ENCODE data around the gene ADARB2. TPM values are rescaled to one million over a fixed set of nuclear protein-coding genes. Genes with fewer than 3 reads are reported as not detected.

The ADARB2 gene
- total RNA-seq, 1 donor from 2014 or later = not detected

DNA sequence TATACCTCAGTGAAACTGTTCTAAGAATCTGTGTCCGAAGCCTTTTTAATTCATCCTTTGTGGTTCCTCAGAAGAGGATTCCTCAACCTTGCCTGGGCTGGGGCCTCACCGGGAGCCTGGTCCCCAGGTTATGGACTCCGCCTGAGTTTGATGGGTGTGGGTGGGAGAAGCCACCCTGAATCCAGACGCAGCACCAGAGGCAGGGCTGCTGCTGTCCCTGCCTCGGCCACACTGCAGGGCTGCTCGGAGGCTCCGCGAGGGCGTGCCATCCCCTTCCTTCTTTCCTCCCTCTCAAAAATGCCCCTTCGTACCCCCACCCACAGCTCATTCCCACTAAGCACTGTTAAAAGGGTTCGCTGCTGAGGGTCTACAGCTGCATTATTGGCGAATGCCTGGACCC is 146.3 kb downstream of the ADARB2 start:
- intact Hi-C loops (cut with DNase I) = no loop called here
- ATAC-seq (ENCODE audit: poor library complexity) (no peak), DNase-seq (no peak)

DNA sequence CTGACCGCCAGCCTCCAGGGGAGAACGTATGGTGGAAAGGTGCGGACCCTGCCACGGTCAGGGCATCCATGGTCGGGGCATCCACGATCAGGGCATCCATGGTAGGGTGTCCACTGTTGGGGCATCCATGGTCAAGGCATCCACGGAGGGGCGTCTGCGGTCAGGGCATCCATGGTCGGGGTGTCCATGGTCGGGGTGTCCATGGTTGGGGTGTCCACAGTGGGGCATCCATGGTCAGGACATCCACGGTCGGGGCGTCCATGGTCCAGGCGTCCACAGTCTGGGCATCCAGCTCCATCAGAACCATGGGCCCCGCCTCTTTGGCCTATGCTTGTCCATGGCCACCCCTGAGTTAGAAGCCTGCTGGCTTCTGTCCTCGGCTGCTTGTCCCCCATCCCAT is 148.1 kb downstream of the ADARB2 start:
- intact Hi-C loops (cut with DNase I) = no loop called here
- ATAC-seq (ENCODE audit: poor library complexity) = no peak
- DNase-seq = no peak

DNA sequence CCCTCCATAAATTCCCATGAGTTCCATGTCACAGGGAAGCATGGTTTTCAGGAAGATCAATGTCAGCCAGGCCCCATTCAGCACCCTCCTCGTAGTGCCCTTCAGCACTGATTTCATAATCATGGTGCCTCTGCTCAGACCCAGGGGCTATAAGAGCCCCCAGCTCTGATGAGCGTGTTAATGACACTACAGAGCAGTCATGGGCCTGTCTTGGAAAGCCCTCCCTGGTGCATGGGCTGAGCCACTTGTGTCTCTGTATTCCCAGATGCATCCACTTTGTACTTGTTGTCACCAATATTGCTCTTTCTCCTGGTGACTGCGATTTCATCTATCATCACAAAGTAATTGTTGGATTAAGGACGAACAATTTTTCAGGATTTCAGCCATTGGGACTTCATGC is 154.6 kb downstream of the ADARB2 start:
- ATAC-seq (ENCODE audit: poor library complexity) = no peak
- DNase-seq = no peak
- intact Hi-C loops (cut with DNase I) = no loop called here

DNA sequence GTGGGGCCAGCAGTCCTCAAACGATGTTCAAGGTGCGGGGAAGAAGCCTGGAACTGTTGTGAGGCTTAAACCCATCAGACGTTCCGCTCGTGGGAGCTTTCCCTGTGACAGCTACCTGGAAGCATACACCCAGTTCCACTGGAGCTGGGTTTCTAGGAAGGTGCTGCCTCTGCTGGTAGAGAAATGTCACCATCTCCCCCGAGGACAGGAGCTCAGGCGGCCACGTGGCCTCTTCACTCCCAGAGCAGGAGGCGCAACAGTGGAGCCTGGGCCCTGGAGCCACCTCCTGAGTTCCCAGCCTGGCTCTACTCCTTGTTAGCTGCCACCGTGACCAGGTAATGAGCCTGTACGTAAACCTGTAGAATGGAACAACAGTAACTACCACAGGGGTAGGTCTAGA is 156.1 kb downstream of the ADARB2 start:
- intact Hi-C loops (cut with DNase I) = no loop called here
- ATAC-seq (ENCODE audit: poor library complexity) (no peak), DNase-seq (no peak)

DNA sequence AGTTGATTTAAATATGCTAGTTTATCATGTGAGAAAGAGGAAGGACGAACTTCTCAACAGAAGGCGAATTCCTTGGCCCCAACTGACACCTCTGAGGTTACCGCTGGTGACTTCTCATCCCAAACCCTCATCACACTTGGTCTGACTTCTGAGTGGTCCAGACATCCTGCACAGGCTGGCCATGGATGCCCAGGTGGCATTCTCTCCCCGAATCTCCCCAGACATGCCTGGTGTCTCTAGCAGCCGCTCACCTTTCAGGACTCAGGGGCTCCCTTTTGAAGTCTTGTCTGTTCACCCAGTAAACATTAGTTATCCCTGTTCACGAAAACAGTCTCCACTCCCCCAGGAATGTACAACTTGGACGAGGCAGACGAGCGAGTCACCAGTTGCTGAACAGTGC is 157.7 kb downstream of the ADARB2 start:
- DNase-seq (no peak), ATAC-seq (ENCODE audit: poor library complexity) (no peak)
- intact Hi-C loops (cut with DNase I) = no loop called here

DNA sequence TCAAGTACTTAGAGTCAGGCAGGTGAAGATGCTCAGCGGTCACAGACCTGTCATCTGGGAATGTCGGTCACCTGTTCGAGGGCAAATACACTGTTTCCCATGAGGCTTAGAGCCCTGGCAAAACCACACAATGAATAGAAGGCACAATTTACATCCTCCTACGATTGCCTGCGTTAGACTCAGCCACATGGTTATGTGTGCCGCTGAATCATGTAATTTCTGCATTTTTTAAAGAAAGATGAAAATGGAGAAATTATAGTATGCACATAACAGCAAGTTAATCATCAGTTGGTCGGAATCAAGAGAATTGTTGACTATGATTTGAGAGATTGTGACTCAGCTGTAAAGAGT is 158.2 kb downstream of the ADARB2 start:
- DNase-seq = no peak

DNA sequence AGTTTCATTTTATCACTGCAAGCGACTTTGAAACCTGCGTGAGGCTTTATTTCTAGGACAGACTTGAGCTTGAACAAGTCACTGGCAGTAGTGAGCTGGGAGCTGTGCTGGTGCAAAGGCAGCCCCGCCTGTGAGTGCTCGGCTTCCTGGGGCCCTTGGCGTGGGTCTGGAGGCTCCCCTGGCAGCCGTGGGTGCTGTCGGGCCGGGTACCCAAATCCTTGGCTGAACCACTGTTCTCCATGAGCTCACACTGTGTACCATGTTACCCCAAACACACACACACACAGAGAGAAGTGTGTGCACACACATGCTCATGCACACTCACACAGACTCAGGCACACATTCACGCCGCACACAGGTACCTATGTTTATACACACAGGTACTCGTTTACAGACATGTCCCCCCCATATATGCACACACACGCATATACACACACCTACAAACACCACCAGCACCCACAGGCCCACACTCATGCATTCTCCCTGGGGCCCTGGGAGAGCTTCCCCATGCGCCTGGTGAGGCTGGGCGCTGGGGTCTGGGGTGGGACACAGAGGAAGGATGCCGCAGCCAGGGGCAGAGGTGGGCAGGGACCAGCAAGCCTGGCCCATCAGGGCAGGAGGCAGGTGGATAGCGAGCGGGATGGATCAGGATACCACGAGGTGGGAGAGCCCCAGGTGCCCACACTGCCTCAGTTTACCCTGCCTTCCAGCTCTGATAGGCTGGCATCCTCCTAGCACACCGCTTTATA is 158.8 kb downstream of the ADARB2 start:
- ATAC-seq (ENCODE audit: poor library complexity) (no peak), DNase-seq (no peak)
- intact Hi-C loops (cut with DNase I) = no loop called here

More for the DNA sequence above, 158.2 kb downstream of the ADARB2 start:
- no peak for ATAC-seq (ENCODE audit: poor library complexity)
- intact Hi-C loops (cut with DNase I) = no loop called here

DNA sequence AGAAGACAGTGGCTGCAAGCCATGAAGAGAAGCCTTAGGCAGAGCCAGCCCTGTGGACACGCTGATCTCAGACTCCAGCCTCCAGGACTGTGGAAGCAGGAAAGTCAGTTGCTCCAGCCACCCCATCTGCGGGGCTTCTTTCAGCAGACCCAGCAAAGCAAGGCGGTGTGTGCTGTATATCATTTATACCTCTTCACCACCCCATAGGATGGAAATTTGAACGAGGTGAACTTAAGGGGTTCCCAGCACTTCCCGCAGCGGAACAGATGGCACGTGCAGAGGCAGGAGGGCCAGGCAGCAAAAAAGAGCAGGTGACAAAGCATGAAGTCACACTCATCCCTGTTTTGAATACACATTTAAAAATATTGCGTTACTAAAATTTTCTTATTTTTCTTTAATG is 159.4 kb downstream of the ADARB2 start:
- intact Hi-C loops (cut with DNase I) = no loop called here
- DNase-seq (no peak), ATAC-seq (ENCODE audit: poor library complexity) (no peak)

DNA sequence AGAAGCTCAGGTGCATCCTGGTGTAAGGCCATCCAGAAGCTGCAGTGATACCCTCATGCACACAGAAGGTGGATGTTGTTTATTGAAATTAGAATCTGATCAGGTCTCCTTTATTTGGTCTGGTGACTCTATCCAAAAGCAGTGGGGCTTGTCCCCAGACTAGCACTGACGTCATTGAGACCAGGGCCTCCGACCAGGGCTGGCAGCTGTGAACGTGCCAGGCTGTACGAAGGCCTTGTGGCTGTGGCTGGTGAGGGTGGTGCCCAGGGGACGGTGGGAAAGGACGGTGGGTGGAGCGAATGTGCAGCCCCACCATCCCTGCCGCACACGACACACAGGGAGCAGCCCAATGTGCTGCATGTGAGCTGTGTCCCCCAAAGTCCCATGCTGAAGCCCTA is 160.0 kb downstream of the ADARB2 start:
- DNase-seq (no peak), ATAC-seq (ENCODE audit: poor library complexity) (no peak)
- intact Hi-C loops (cut with DNase I) = no loop called here

DNA sequence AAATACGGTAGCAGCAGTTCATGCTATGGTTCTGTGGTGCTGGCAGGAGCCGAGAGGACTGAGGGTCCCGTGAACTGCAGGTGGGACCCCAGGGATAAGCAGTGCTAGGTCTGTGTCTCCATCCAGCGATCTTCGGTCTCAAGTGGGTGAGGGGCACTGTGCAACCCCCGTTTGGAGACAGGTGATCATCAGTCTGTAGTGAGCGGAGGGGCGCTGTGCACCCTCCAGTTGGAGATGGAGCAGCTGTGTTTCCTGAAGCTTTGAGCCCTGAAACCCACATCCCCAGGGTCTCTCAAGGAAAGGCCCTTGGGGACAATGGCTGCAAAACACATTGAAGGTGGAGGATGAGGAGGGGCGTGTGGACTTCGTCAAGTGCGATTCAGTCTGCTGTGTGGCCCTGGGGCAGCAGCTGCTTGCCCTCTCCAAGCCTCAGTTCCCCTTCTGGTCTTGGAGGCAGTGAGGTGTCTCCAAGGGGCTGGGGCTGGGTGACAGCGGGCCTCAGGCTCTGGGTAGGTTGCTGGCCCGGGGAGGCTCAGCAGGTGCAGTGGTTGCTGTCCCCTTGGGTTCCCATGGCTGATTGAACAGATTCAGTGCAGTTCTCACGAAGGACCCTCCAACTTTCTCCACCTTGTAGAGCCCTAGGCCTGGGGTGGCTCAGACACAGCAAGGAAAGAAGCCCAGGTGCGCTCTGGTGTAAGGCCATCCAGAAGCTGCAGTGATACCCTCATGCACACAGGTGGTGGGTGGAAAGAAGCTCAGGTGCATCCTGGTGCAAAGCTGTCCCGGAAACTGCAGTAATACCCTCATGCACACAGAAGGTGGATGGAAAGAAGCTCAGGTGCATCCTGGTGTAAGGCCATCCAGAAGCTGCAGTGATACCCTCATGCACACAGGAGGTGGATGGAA is 160.6 kb downstream of the ADARB2 start:
- intact Hi-C loops (cut with DNase I) = no loop called here
- no peak for ATAC-seq (ENCODE audit: poor library complexity)
- no peak for DNase-seq

DNA sequence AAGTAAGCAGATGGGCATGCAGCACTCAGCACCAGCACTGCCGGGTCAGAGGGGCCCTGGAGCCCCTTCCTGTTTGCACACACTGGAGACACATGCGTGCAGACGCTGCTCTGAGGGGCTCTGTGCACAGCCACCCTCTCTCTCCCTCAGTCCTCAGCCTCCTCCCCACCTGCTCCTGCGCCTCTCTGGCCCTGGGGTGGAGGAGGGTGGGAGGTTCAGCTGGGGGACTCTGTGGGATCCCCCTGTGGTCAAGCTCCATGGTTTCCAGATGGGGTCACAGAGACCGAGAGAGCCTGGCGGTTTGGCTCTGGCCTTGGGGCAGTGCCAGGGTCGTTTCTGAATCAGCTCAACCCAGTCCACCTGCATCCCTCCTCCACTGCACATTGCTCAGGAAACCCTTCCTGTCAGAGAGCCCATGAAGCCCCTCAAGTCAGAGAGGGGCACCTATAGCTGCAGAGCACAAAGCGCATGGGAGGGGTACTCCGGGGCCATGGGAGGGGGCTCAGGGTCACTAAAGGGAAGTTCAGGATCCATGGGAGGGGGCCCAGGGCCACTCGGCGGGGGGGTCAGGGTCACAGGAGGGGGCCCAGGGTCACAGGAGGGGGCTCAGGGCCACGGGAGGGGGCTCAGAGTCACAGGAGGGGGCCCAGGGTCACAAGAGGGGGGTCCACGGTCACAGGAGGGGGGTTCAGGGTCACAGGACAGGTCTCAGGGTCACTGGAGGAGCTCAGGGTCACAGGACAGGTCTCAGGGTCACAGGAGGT is 161.7 kb downstream of the ADARB2 start:
- DNase-seq (no peak), ATAC-seq (ENCODE audit: poor library complexity) (no peak)

DNA sequence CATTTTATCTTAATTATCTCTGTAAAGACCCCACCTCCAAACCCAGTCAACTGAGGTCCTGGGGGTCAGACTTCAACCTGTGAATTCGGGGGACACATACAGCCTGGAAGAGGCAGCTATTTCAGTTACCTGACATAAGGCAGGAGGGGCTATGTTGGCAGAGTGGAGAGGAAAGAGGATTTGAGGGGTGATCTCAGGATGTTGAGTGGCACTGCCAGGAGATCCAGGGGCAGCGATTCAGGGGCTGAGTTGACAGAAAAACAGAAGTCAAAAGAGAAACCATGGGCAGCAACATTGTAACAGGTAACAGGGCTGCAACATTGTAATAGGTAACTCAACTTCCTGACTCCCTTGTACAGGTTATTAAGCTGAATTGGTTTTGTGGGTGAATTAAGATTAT is 162.6 kb downstream of the ADARB2 start:
- DNase-seq = no peak
- ATAC-seq (ENCODE audit: poor library complexity) = no peak
- intact Hi-C loops (cut with DNase I) = no loop called here

More for the DNA sequence above, 161.7 kb downstream of the ADARB2 start:
- intact Hi-C loops (cut with DNase I) = no loop called here

DNA sequence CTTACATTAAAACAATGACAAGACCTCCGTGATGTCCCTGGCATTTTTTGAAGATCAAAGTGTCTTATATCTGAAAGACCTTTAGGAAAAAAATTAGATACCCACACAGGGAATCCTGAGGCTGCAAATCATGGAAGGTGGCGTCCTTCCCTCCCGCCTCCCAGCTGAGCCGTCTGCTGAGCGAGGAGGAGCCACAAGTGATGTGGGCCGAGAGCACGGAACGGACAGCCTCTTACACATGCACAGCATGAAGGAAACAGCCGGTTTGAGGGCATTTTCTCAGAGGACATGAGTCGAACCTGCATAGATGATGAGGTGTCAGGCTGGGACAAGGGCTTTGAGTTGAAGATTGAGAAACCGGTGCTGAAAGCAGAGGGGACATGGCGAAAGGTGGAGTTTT is 163.3 kb downstream of the ADARB2 start:
- intact Hi-C loops (cut with DNase I) = no loop called here

DNA sequence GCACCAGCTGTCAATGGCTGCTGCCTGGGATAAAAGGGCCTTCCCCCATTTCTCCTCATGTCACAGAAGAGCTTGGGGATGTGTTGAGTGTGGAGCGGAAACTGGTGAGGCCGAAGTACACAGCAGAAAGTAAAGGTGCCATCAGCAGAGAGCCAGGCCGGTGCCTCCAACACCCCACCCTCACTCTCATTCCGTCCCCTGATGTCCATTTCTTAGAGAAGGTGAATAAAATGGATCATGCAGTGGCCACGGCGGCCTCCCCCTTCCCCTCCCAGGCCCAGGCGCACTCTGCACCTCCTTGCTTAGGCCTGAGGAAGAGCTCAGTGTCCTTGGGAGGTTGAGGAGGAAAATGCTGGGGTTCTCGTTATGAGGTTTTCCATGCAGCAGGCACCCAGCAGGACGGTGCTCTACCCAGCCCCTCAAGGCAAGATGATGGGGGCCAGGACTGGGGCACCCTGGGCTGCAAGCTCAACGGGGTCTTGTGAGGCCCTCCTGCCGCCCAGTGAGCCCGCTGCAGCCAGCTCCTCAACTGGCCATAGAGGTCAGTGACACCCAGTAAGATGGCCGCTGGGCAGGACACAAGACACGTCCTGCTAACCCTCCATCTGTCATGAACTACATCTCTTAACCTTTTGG is 163.9 kb downstream of the ADARB2 start:
- no peak for ATAC-seq (ENCODE audit: poor library complexity)
- intact Hi-C loops (cut with DNase I) = no loop called here
- no peak for DNase-seq

More for the DNA sequence above, 163.3 kb downstream of the ADARB2 start:
- ATAC-seq (ENCODE audit: poor library complexity) = no peak
- no peak for DNase-seq

DNA sequence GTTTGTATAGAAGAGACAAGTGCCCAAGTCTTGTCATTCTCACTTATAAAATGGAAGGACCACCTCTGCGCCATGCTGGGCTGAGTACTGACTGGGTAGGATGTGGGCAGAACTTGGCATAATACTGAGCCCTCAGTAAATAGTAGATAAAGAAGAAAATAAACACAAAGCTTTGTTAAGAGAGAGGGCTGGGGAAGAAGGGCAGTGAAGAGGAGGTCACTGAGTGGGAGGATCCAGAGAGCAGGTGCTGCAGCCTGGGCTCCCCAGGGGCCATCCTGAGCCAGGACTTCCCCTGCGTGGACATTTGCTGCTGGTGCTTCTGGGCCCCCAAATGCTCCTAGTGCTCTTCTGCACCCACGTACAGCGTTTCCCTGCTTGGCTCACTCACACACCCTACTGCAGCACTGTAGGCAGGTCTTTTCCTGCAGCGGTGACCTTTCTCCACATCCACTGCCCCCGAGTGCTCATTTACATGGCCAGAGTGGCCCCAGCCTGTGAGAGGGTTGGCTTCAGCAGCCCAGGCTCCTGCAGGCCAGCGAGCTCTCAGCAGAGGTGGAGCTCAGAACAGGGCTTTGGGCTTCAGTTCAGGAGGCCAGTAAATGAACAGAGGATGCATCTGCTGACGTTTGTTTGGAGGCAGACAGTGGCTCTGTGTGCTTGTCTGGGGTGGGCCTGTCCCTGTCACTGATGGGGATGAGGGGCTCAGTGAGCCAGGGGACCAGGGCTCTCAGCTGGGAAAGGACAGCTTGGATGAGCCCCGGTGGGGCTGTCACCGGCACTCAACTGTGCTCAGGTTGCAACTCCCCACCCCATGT is 164.6 kb downstream of the ADARB2 start:
- intact Hi-C loops (cut with DNase I) = no loop called here
- DNase-seq (no peak), ATAC-seq (ENCODE audit: poor library complexity) (no peak)

DNA sequence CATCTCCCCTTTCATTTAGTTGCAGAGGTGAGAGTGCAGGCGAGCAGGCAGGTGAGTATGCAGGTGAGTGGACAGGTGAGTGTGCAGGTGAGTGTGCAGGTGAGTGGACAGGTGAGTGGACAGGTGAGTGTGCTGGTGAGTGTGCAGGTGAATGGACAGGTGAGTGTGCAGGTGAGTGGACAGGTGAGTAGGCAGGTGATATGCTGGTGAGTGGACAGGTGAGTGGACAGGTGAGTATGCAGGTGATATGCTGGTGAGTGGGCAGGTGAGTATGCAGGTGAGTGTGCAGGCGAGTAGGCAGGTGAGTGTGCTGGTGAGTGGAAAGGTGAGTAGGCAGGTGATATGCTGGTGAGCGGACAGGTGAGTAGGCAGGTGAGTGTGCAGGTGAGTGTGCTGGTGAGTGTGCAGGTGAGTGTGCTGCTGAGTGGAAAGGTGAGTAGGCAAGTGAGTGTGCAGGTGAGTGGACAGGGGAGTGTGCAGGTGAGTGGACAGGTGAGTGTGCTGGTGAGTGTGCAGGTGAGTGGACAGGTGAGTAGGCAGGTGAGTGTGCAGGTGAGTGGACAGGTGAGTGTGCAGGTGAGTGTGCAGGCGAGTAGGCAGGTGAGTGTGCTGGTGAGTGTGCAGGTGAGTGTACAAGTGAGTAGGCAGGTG is 165.6 kb downstream of the ADARB2 start:
- DNase-seq (no peak), ATAC-seq (ENCODE audit: poor library complexity) (no peak)
- intact Hi-C loops (cut with DNase I) = no loop called here

DNA sequence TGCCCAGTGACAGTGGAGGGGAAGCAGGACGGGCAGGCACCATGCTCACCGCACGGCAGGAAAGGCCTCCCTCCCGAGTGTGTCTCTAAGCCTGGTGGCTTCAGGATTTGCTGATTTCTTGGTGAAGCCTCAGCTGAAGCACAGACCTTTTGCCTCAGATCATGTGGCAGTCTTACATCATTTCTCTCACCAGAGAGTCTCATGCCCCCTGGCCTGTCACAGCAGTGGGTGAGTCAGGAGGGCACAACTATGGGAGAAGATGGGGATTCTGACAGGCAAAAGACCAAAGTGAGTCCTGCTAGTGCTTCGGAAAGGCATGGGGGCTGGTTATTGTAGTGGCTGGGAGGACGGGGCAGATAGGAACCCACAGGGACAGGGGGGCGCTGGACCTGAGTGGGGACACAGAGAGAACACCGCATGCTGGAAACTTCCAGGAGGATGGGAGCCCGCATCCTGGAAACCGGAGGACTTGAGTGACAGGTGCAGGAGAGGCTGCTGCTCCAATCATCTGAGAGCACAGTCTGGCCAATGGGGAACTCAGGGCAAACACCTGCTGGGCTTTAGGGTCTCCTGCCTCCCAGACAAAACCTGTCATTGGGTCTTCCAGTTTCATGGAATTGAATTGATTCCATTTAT is 166.8 kb downstream of the ADARB2 start:
- no peak for ATAC-seq (ENCODE audit: poor library complexity)
- no peak for DNase-seq
- intact Hi-C loops (cut with DNase I) = no loop called here
